SK-N-SH (cell line): ENCODE data around the gene MAML3.

ENCODE experiments used
- ELF1 ChIP-seq: IDR thresholded peaks from 2 replicates; pipeline ENCODE4 v1.4.0; 2012
- EP300 ChIP-seq, 2 experiments: IDR thresholded peaks; 2 replicates each; pipeline versions ENCODE4 v1.4.0 to v1.6.1; 2012; ENCODE audit warnings: borderline replicate concordance in 1 of 2, low read depth in 1 of 2, low read length in 1 of 2
- FOXJ3 ChIP-seq: sonication (generic); formaldehyde crosslinking; IDR thresholded peaks from 2 replicates; pipeline ENCODE4 v1.5.1; 2020; ENCODE audit warnings: mild to moderate bottlenecking, missing genetic modification reagents
- POLR2AphosphoS5 ChIP-seq: IDR thresholded peaks from 2 replicates; pipeline ENCODE4 v1.6.1; 2012; ENCODE audit warnings: low read depth, low read length
- SIN3A ChIP-seq: IDR thresholded peaks from 2 replicates; pipeline ENCODE4 v1.6.1; 2012; ENCODE audit warnings: low read depth, mild to moderate bottlenecking, low read length, moderate library complexity, borderline replicate concordance
- SMC3 ChIP-seq: IDR thresholded peaks from 2 replicates; pipeline ENCODE4 v1.6.1; 2012; ENCODE audit warnings: low read depth, low read length, improper control_type of control experiment
- TAF1 ChIP-seq: IDR thresholded peaks from 2 replicates; pipeline ENCODE4 v1.6.1; 2012; ENCODE audit warnings: low read depth, mild to moderate bottlenecking, low read length, moderate library complexity, borderline replicate concordance
- YY1 ChIP-seq: IDR thresholded peaks from 2 replicates; pipeline ENCODE4 v1.4.0; 2012; ENCODE audit warnings: low read depth, mild to moderate bottlenecking
- TF ChIP-seq, protein P1 (sequence below): fragments of 150-350 bp; IDR thresholded peaks from 2 replicates; pipeline ENCODE4 v1.6.1; 2016; ENCODE audit warnings: mild to moderate bottlenecking, low read depth, low read length
- TF ChIP-seq, protein P2 (sequence below): fragments of 200-600 bp; sonication (generic); IDR thresholded peaks from 2 replicates; pipeline ENCODE4 v1.6.1; 2017; ENCODE audit warnings: antibody characterized with exemption, mild to moderate bottlenecking, moderate library complexity
- TF ChIP-seq, protein P3 (sequence below): fragments of 150-350 bp; IDR thresholded peaks from 2 replicates; pipeline ENCODE4 v1.6.1; 2017; ENCODE audit warnings: antibody characterized with exemption, low read length, low read depth, borderline replicate concordance
- TF ChIP-seq, protein P4 (sequence below): IDR thresholded peaks from 2 replicates; pipeline ENCODE4 v1.4.0; 2012; ENCODE audit warnings: low read depth

DNA sequence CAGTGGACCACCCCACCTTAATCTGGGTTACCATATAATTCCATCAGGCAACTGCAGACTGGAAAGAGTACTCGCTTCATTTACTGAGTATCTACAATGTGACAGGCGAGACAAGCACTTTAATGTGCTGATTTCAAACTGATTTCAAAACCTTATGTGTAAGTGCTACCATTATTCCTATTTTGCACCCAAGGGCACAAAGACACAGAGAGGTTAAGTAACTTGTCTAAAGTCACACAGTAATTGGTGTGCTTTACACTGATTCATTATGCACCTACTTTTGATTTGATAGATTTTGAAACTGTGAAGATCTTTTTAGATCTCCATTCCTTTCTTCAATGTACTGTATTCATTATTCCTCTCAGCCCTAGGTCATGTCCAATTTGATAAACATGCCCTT, 296.0 kb downstream of the MAML3 start:
- TF ChIP-seq TAF1, result no peak
- TF ChIP-seq, protein P1, sequence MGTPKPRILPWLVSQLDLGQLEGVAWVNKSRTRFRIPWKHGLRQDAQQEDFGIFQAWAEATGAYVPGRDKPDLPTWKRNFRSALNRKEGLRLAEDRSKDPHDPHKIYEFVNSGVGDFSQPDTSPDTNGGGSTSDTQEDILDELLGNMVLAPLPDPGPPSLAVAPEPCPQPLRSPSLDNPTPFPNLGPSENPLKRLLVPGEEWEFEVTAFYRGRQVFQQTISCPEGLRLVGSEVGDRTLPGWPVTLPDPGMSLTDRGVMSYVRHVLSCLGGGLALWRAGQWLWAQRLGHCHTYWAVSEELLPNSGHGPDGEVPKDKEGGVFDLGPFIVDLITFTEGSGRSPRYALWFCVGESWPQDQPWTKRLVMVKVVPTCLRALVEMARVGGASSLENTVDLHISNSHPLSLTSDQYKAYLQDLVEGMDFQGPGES, result no peak
- TF ChIP-seq, protein P2, sequence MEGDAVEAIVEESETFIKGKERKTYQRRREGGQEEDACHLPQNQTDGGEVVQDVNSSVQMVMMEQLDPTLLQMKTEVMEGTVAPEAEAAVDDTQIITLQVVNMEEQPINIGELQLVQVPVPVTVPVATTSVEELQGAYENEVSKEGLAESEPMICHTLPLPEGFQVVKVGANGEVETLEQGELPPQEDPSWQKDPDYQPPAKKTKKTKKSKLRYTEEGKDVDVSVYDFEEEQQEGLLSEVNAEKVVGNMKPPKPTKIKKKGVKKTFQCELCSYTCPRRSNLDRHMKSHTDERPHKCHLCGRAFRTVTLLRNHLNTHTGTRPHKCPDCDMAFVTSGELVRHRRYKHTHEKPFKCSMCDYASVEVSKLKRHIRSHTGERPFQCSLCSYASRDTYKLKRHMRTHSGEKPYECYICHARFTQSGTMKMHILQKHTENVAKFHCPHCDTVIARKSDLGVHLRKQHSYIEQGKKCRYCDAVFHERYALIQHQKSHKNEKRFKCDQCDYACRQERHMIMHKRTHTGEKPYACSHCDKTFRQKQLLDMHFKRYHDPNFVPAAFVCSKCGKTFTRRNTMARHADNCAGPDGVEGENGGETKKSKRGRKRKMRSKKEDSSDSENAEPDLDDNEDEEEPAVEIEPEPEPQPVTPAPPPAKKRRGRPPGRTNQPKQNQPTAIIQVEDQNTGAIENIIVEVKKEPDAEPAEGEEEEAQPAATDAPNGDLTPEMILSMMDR, result no peak
- TF ChIP-seq SMC3, result no peak
- TF ChIP-seq YY1, result no peak
- TF ChIP-seq, protein P3, sequence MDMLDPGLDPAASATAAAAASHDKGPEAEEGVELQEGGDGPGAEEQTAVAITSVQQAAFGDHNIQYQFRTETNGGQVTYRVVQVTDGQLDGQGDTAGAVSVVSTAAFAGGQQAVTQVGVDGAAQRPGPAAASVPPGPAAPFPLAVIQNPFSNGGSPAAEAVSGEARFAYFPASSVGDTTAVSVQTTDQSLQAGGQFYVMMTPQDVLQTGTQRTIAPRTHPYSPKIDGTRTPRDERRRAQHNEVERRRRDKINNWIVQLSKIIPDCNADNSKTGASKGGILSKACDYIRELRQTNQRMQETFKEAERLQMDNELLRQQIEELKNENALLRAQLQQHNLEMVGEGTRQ, result no peak
- no peak for TF ChIP-seq SIN3A
- TF ChIP-seq EP300 (IDR thresholded peaks at IDR 0.05; ENCODE audit: borderline replicate concordance in 1 of 2, low read depth in 1 of 2, low read length in 1 of 2), result no peak
- TF ChIP-seq, protein P4, sequence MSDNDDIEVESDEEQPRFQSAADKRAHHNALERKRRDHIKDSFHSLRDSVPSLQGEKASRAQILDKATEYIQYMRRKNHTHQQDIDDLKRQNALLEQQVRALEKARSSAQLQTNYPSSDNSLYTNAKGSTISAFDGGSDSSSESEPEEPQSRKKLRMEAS, result no peak
- TF ChIP-seq FOXJ3 (CRISPR knock-in tag), result no peak
- TF ChIP-seq ELF1, result no peak
- TF ChIP-seq POLR2AphosphoS5, result no peak
